SHP77 (cell line): ENCODE results near the gene ZNF804A.
"Not testable (repeated sequence)": the region's sequence is repeated elsewhere in the genome, so short reads cannot be mapped to it uniquely, and the experiment has no call there.

Experiments used
- DNase-seq, 2 experiments: peaks; one replicate each; lab custom pipeline; 2025; lab: John Stamatoyannopoulos, UW

ZNF804A gene

DNA sequence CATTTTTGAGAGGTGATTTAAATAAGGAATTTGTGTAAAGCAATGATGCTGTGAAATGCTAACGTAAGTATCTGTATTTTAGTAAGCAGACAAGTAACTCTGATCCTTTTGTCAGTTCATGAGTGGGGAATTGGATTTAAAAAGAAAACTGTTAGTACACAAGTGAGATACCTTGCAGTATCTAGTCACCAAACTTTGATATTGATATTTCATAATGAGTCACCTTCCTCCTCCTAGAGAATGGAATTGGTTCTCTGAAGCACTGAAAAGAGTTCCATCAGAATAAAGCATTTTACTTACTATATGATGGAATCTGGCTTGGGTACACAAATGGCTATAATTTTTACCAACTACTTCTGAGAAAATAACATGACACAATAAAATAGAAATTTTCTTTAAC, 232.2 kb downstream of the ZNF804A start:
- DNase-seq, result no peak

DNA sequence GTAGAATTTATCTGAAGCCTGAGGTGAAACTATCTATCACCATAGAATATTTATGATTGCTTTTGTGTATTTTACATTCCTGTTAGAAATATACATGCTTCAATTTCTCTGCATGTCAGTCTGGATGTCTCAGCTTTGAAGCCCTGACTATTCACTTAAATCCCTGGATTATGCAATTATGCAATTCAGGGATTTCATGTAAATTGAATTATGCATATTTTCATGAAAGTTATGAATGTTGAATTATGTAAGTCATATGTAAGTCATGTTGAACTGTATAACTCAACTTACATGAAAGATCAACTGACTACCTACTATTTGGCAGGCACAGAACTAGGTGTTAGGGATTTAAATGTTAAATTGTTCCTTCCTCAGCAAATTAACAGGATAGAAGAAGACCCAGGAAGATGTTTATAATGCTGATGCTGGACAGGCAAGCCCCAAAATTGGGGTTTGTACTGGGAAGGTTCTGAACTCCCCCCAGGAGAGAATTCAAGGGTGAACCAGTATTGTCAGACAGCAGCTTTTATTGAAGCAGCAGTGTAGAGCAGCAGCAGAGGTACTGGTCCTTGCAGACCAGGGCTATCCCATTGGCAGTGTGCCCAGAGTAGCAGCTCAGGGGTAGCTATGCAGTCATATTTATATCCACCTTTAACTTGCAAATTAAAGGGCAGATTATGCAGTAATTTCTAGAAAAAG, 236.5 kb downstream of the ZNF804A start:
- peak; percentile 19 to 55 for DNase-seq

DNA sequence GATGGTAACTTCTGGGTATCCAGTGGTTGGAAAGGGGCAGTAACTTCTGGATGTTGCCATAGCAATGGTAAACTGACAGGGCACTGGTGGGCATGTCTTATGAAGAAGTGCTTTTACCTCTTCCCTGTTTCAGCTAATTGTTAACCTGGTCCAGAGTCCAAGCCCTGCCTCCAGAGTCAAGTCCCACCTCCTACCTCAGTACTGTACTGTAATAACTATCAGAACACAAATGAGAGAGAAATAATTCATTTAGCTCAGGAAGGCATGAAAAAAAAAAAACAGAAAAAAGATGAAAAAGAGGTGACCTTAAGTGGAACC, 237.0 kb downstream of the ZNF804A start:
- DNase-seq, result no peak

DNA sequence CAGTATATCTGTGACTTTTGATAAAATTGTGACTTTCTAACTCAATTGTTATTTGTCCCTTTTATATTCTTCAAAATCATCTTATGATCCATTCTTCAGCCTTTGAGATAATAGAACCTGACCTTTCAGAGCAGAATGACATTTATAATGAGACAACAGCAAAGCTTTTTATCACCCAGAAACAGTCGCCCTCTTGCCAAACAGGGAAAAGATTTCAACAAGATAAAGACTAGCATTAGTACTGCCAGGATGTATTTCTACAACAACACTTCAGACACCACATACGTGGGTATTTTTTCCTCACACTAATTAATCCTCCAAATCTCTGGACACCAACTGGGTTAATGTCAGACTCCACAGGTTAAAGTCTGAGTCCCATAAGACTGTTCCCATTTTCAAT, 249.0 kb downstream of the ZNF804A start:
- DNase-seq, result no peak

DNA sequence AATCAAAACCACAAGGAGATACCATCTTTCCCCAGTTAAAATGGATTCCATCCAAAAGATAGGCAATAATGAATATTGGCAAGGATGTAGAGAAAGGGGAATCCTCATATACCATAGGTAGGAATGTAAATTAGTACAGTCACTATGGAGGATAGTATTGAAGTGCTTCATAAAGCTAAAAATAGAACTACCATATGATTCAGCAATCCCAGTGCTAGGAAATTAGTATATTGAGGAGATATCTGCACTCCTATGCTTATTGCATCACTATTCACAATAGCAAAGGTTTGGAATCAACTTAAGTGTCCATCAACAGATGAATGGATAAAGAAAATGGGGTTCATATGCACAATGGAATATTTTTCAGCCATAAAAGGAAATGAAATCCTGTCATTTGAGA, 251.2 kb downstream of the ZNF804A start:
- DNase-seq, result no peak

DNA sequence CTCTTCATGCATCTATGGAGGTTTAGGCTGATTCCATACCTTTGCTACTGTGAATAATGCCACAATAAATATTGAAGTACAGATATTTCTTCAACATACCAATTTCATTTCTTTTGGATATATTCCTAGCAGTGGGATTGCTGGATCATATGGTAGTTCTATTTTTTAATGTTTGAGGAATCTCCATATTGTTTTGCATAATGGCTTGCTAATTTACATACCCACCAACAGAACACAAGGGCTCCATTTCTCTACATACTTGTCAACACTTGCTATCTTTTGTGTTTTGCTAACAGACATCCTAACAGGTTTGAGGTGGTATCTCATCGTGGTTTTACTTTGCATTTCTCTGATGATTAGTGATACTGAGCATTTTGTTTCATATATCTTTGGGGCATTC, 253.2 kb downstream of the ZNF804A start:
- DNase-seq, result no peak

DNA sequence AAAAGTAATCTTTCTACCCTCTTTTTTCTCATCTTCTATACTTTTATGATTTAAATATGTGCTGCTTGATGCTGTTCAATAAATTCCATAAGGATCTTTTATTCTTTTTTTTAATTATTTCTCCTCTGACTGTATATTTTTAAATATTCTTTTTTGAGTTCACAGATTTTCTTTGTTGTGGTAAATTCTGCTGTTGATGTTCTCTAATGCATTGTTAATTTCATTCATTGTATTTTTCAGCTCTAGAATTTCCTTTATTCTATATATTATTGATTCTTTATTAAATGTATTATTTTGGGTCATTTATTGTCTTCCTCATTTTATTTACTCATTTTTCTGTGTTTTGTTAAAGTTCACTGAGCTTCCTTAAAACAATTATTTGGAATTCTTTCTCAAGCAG, 260.9 kb downstream of the ZNF804A start:
- no peak for DNase-seq

DNA sequence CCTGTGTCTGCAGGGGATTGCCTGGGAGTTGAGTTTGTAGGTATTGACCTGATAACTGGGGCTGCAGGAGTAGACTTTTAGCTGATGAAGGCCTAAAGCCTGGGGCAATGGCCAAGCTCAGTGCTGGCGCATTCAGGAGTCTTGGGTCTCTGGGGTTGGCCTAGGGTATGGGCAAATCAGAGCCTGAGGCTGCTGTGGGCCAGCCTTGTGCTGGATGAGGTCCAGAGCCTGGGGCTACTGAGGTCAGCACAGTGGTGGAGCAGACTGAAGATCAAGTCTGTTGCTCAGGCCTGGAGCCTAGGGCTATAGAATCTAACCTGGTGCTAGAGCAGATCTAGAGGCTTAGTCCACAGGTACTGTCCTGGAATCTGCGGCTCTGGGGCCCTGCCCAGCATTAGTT, 262.4 kb downstream of the ZNF804A start:
- no peak for DNase-seq

DNA sequence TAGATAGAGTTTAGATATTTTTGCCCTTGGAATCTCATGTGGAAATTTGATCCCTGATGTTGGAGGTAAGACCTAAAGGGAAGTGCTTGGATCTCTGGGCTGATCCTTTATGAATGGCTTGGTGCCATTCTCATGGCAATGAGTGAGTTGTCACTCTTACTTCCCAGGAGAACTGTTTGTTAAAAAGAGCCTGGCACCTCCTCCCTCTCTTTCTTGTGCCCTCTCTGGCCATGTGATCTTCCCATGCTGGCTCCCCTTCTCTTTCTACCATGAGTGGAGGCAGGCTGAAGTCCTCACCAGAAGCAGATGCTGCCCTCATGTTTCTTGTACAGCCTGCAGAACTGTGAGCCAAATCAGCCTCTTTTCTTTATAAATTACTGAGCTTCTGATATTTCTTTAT, 276.9 kb downstream of the ZNF804A start:
- no peak for DNase-seq

DNA sequence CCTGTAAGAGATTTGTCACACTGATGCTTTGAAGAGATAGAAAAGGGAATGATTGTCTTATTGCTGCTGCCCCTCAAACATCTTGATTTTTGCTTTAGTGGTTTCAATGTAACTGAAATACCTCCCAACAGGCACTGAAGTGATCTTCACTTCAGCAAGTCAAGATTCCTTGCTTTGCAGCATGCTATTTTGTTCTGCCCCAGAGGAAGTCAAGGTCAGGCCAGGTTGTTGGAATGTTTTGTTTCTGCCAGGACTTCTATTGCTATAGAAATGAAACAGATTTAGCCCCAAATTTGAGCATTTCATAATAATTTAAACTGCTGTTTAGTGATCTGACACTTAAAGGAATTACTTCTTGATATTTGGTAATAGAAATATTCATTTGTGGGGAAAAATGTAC, 277.6 kb downstream of the ZNF804A start:
- no peak for DNase-seq

DNA sequence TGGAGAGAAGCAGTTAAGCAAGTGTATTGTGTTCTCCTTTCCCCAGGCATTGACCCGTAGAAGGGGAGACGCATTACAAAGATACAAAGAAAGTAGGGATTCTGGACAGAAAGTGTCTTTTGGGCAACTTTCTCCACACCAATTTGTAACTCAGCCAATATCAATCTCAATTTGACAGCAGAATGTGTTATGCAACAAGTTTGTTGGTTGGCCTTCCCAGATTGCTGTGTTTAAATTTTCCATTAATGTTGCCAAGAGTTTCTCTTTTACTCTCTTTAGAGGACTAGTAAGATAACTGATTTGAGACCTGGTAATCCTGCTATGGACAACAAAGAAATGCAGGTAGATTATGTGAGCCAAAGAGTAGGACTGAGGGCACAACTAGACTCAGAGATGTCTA, 279.6 kb downstream of the ZNF804A start:
- no peak for DNase-seq

DNA sequence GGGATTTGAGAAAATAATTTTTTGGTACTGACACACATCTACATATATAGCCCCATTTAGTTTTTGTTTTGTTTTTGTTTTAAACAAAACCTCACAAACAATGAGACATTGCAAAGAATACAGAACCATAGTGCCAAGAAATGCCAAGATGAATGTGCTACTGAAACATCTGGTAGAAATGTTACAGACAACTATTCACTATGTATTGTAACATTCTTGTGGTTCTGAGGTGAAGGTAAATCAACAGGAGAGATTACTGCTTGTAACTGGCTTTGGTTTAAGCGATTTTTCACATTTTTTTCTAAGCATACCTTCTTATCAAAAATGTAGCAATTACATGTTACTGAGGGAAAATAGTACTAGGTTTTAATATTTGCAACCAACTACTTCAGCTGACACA, 281.3 kb downstream of the ZNF804A start:
- no peak for DNase-seq

DNA sequence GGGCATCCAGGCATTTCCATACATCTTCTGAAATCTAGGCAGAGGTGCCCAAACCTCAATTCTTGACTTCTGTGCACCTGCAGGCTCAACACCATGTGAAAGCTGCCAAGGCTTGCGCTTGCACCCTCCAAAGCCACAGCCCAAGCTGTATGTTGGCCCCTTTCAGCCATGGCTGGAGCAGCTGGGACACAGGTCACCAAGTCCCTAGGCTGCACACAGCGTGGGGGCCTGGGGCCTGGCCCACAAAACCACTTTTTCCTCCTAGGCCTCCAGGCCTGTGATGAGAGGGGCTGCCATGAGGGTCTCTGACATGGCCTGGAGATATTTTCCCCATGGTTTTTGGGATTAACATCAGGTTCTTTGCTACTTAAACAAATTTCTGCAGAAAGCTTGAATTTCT, 288.3 kb downstream of the ZNF804A start:
- DNase-seq, result not testable (repeated sequence)

DNA sequence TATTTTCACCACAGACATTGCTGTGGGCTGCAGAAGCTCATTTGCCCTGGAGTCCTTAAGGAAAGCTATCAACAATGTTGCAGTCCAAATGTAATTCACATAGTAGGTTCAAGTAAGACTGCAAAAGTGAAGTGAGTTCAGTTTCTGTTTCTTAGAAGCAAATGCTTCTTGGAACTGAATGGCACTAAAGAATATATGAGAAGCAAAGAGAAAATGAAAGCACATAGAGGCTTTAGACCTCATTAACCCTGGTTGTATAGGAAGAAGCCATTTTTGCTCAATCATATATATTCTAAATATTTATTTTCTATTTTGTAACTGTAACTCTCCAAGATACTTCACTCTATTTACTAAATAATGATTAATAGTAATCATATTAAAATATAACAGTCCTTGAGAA, 292.0 kb downstream of the ZNF804A start:
- no peak for DNase-seq

DNA sequence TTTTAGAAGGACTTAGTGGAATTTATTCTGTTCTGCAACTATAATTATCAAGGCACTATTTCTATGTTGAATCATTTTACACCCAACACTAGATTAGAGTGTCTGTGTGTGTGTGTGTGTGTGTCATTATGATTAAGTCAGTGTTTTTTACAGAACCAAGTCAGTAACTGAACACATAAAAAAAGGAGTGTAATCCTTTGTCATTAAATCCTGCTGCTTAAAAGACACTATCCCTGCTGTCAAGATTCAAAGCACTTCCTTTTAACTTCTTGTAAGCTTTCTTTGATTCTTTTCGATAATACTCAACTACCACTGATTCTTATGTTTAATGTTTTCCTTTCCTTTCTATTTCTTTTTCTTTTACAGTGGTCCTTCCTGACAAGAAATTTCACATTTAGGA, 306.7 kb downstream of the ZNF804A start:
- DNase-seq, result no peak

DNA sequence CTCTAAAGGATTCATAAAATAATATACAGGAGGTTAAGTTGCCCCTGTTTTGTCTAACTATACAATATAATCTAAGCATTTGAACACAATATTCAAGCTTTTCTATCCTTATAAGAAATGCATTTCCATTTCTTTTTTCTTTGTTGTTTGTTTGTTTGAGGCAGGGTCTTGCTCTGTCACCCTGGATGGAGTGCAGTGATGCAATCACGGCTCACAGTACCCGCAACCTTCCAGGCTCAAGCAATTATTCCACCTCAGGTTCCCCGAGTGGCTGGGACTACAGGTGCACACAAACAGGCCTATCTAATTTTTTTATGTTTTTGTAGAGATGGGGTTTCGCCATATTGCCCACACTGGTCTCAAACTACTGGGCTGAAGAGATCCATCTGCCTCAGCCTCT, 307.8 kb downstream of the ZNF804A start:
- DNase-seq, result no peak

DNA sequence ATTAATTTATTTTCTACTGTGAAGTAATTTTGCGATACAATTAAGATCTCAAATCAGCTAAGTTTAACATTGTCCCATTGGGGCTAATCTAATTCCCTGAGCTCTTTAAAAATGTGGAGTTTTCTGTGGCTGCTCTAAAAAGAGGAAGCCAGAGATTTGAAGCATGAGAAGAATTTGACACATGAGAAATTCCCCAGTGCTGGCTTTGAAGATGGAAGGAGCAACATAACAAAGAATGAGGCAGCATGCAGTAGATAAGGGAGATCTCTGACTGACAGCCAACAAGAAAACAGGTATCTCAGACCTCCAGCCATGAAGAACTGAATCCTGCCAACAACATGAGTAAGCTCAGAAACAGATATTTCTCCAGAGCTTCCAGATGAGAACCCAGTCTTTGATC, 308.4 kb downstream of the ZNF804A start:
- no peak for DNase-seq

DNA sequence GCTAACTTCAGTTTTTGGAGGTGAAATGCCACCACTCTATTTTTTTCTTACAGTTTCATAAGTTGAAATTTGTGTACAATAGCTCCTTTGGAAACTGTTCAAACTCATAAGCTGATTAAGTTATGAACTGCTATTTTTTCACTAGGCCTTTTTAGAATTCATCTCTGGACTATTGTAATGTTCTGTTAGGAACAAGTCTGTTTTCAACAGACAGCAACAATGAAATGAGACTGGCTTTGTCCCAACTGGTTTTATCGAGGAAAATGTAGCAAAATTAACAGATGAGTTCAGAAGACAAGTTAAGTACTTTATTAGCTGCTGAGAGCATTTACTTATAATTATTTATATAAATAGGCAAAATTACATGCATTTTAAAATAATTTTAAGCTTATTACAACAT, 310.6 kb downstream of the ZNF804A start:
- DNase-seq, result no peak

DNA sequence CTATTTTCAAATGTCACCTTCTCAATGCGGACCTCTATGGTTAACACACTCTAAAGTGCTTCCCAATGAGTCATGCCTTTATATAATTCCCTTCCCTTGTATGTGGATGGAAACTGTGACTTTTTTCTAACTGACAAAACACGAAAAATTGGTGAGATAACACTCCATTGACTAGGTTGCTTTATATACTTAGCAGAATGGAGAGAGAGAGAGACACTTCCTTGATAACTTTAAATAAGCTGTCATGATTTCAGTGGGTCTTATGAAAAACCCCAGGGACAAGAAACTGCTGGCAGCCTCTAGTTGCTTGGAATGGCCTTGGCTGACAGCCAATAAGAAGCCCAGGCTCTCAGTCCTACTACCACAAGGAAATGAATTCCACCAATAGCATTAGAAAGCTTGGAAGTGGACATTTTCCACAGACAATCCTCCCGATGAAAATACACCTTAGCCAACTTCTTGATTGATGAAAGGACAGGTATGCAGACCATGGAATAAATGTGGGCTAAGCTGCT, 322.2 kb downstream of the ZNF804A start:
- DNase-seq, result no peak

DNA sequence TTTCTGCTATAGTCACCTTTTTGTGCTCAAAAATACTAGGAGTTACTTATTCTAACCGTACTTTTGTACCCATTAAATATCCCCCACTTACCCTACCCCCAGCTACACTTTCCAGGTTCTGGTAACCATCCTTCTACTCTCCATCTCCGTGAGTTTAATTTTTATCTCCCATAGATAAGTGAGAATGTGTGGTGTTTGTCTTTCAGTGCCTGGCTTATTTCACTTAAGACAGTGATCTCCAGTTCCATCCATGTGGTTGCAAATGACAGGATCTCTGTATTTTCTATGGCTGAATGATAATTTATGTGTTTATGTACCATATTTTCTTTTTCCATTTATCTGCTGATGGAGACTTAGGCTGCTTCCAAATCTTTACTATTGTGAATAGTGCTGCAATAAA, 323.3 kb downstream of the ZNF804A start:
- no peak for DNase-seq

DNA sequence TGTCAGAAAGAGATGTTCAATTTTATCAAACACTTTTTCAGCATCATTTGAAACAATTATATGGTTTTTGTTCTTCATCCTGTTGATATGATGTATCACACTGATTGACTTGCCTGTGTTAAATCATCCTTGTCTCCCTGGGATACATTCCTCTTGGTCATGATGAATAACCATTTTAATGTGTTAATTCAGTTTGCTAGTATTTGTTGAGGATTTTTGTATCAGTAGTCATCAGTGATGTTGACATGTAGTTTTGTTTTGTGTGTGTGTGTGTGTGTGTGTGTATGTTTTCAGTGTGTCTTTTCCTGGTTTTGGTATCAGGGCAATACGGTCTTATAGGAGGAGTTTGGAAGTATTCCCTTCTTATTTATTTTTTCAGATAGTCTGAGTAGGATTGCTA, 325.4 kb downstream of the ZNF804A start:
- DNase-seq, result no peak

DNA sequence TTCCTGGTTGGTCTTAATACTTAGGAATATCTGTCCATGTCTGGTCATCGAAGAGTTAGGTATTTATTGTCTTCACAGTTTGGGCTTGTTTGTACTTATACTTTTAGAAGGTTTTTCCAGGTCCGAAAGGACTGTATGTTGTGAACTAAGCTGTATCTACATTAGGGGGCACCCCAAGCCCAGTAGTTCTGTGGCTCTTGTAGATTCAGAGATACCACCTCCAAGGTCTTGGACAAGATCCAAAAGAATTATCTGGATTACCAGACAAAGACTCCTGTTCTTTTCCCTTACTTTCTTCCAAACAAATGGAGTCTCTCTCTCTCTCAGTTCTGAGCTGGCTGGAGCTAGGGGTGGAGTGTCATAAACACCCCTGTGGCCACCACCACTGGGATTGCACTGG, 328.7 kb downstream of the ZNF804A start:
- DNase-seq, result no peak

DNA sequence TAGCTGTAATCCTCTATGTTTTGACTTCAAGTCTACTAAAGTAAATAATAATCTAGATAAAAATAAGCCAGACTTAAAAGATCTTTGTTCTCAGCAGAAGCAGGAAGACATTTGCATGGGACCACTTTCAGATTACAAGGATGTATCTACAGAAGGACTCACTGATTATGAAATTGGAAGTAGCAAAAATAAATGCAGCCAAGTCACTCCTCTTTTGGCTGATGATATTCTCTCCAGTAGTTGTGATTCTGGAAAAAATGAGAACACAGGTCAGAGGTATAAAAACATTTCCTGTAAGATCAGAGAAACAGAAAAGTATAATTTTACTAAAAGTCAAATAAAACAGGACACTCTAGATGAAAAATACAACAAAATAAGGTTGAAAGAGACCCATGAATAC, 338.4 kb downstream of the ZNF804A start:
- DNase-seq, result no peak

DNA sequence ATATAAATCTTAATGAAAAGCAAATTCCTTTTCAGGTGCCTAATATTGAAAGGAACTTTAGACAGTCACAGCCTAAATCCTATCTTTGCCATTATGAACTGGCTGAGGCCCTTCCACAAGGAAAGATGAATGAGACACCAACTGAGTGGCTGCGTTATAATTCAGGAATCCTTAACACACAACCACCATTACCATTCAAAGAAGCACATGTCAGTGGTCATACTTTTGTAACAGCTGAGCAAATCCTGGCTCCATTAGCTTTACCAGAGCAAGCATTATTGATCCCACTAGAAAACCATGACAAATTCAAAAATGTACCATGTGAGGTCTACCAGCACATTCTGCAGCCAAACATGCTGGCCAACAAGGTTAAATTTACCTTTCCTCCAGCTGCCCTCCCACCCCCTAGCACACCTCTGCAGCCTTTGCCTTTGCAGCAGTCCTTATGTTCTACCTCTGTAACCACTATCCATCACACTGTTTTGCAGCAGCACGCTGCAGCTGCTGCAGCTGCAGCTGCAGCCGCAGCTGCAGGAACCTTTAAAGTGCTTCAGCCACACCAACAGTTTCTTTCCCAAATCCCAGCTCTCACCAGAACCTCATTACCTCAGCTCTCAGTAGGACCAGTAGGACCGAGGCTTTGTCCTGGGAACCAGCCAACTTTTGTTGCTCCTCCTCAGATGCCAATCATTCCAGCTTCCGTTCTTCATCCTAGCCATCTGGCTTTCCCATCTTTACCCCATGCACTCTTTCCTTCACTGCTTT, 340.1 kb downstream of the ZNF804A start:
- no peak for DNase-seq
